Activated CD8-positive, alpha-beta T cell treated with anti-CD3 and anti-CD28 coated beads for 36 hours (primary cell): ENCODE measurements around the gene CPNE2. TPM values are rescaled to one million over a fixed set of nuclear protein-coding genes. Genes with fewer than 3 reads are reported as not detected.

Source experiments
- ATAC-seq: fragments of 200-7000 bp; cut with Tn5 transposase; one replicate; pipeline ENCODE4 v1.10.0; 2021; ENCODE audit warnings: mild to moderate bottlenecking, moderate library complexity
- CTCF ChIA-PET: fragments of 350-600 bp; sonication (Branson Sonifier 250); formaldehyde crosslinking; loops from one replicate; lab custom pipeline; 2021; ENCODE audit warnings: antibody characterized with exemption; lab: Charles Lee
- POLR2A ChIA-PET: fragments of 350-600 bp; sonication (Branson Sonifier 250); formaldehyde crosslinking; loops from one replicate; lab custom pipeline; 2021; ENCODE audit warnings: antibody characterized with exemption; lab: Charles Lee
- DNase-seq: peaks from one replicate; pipeline ENCODE4 v3.0.0-alpha.2; 2020
- H3K27ac Mint-ChIP-seq: one replicate; pipeline ENCODE4 v1.8.0; 2021; ENCODE audit warnings: mild to moderate bottlenecking, mixed read lengths
- H3K27me3 Mint-ChIP-seq: one replicate; pipeline ENCODE4 v1.8.0; 2021; ENCODE audit warnings: mixed read lengths
- H3K36me3 Mint-ChIP-seq: one replicate; pipeline ENCODE4 v1.8.0; 2021; ENCODE audit warnings: low read depth, mixed read lengths
- H3K4me1 Mint-ChIP-seq: one replicate; pipeline ENCODE4 v1.8.0; 2021; ENCODE audit warnings: low read depth, mixed read lengths
- H3K4me3 Mint-ChIP-seq: one replicate; pipeline ENCODE4 v1.8.0; 2021; ENCODE audit warnings: mild to moderate bottlenecking, moderate library complexity, mixed read lengths
- H3K9me3 Mint-ChIP-seq: one replicate; pipeline ENCODE4 v1.8.0; 2021; ENCODE audit warnings: mixed read lengths
- intact Hi-C: fragments of 100-400 bp; cut with micrococcal nuclease; formaldehyde crosslinking; loops from one replicate; pipeline ENCODE4 v1.10.0; 2022
- total RNA-seq, 2 experiments: library from RNA; stranded (reverse); gene quantifications; one replicate each; pipeline ENCODE4 v1.2.3, GENCODE V29; 2021
- TF ChIP-seq, protein P1 (sequence below): fragments of 200-600 bp; IDR thresholded peaks from one replicate; pipeline ENCODE4 v1.8.0; 2022; ENCODE audit warnings: antibody characterized with exemption, mild to moderate bottlenecking

The CPNE2 gene
- total RNA-seq, 2 experiments from 2014 or later, result 18.6 to 20.6 TPM

DNA sequence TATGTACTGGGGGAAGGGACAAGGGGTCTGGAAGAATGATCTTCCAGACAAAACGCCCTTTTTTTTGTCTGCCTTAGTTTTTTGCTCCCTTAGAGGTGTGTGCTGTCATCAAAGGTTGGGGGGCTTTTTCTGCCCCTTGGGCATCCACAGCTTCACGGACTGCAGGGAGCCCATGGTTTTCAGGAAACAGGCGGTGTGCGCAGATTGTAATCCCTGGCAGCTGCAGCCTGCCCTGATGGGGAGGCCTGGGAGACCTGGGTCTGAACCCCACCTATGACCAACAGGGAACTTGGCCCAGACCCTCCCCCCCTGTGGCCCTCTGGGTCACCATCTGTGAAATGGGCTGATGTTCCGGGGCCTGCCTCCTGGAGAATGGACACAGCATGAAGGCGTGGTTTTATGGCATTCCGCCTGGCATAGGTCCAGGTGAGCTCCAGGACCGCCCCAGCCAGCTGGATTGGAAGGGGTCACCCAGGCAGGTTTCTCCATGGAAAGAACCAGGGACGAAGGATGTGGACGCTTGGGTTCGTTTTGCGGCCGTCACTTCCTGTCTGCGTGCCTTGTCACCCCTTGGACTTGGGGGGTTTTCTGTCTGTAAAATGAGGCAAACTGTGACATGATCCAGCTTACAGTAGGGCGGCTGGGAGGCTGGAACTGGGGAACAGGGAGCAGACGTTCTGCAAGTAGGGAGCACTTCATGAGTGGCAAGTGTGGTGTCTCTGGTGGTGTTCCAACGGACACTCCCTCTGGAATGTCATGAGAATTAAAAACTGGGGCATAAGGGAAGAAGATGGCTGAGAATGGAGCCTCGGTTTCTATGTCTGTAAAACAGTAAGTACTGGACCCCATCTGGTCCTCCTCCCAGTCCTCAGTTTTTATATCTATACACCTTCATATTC lies 1.5 kb downstream of the CPNE2 start:
- intact Hi-C loops, result no loop called here
- H3K4me1 Mint-ChIP-seq, result peaks cover 15% of the 10 kb centered on the region
- peak overlapping the region; percentile 70 for H3K4me3 Mint-ChIP-seq
- ChIA-PET CTCF (interaction anchor here (0.8 to 11.5 kb wide), 14 partner anchors 9 to 129 kb away, joined by 3 to 114 read pairs (median 7); no protein-coding TSS in a partner anchor), POLR2A (interaction anchor here (1.2 to 3.5 kb wide), 6 partner anchors 9 to 57 kb away, joined by 3 to 17 read pairs (median 5); no protein-coding TSS in a partner anchor)
- TF ChIP-seq, protein P1, sequence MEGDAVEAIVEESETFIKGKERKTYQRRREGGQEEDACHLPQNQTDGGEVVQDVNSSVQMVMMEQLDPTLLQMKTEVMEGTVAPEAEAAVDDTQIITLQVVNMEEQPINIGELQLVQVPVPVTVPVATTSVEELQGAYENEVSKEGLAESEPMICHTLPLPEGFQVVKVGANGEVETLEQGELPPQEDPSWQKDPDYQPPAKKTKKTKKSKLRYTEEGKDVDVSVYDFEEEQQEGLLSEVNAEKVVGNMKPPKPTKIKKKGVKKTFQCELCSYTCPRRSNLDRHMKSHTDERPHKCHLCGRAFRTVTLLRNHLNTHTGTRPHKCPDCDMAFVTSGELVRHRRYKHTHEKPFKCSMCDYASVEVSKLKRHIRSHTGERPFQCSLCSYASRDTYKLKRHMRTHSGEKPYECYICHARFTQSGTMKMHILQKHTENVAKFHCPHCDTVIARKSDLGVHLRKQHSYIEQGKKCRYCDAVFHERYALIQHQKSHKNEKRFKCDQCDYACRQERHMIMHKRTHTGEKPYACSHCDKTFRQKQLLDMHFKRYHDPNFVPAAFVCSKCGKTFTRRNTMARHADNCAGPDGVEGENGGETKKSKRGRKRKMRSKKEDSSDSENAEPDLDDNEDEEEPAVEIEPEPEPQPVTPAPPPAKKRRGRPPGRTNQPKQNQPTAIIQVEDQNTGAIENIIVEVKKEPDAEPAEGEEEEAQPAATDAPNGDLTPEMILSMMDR, result no peak
- H3K9me3 Mint-ChIP-seq, result no peaks in the 10 kb centered on the region
- H3K27ac Mint-ChIP-seq, result peak overlapping the region; percentile 18
- no peak for DNase-seq
- peaks cover 11% of the 10 kb centered on the region for H3K27me3 Mint-ChIP-seq
- no peaks in the 10 kb centered on the region for H3K36me3 Mint-ChIP-seq
- no peak for ATAC-seq

DNA sequence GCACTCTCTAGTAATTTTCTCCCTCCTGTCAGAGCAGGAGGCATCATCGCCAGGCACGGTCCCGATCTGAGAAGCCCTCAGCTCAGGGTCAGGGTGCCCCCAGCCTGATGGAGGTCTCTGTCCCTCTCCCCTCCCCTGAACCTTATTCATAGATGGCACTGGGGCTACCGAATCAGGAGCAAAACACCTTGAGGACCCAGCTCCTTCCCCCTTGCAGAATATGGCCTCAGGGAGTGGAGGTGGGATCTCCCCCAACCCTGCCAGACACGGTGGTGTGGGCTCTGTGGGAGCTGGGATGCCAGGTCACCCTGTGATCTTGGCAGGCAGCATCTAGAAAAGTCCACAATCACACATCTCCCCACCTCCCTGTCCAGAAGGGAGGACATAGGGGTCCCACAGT lies 2.5 kb downstream of the CPNE2 start:
- Mint-ChIP-seq H3K36me3 (no peaks in the 10 kb centered on the region), H3K27me3 (peaks cover 11% of the 10 kb centered on the region), H3K9me3 (no peaks in the 10 kb centered on the region), H3K27ac (no peak overlapping the region), H3K4me1 (peaks cover 15% of the 10 kb centered on the region), H3K4me3 (no peak overlapping the region)
- ATAC-seq, result no peak
- ChIA-PET POLR2A (no interaction called here), CTCF (interaction anchor here (3.3 to 11.5 kb wide), 2 partner anchors 12 to 73 kb away, joined by 18 to 114 read pairs; no protein-coding TSS in a partner anchor)
- no peak for DNase-seq
- intact Hi-C loops, result no loop called here
- TF ChIP-seq, protein P1, result no peak

DNA sequence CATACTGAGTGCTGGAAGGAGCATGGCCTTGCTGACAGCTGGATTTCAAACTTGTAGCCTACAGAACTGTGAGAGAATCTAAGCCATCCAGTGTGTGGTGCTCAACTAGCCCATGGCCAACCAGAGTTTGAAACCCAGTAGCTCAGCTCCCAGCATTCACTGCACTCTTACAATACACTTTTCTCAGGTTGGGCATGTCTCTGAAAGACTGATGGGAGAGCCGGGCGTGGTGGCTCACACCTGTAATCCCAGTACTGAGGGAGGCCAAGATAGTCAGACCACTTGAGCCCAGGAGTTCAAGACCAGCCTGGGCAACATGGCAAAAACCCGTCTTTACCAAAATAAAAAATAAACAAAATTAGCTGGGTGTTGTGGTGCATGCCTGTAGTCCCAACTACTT lies 3.8 kb downstream of the CPNE2 start:
- POLR2A ChIA-PET, result interaction anchor here (0.8 to 1.4 kb wide), 2 partner anchors 10 to 29 kb away, joined by 3 read pairs; no protein-coding TSS in a partner anchor

DNA sequence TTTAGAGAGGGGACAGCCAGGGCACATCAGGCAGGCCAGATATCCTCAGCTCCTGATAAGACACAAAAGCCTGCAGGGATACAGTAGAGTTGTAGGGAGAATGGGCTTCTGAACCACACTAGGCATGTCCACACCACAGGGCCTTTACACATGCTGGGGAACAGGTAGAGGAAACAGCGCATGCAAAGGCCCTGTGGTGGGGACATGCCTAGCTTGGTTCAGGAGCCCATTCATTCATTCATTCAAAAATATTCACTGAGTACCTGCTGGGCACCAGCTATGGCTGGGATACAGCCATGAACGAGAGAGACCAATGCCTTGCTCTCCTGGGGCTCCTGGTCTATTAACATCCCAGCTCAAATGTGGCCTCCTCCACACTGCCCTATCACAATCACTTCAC lies 4.4 kb downstream of the CPNE2 start:
- H3K4me3 Mint-ChIP-seq, result no peak overlapping the region
- H3K27ac Mint-ChIP-seq, result no peak overlapping the region
- TF ChIP-seq, protein P1, result no peak
- no peak for DNase-seq
- ChIA-PET CTCF (interaction anchor here (1.2 to 11.5 kb wide), 3 partner anchors 14 to 322 kb away, joined by 4 to 114 read pairs (median 5); no protein-coding TSS in a partner anchor), POLR2A (interaction anchor here (0.8 to 1.4 kb wide), 2 partner anchors 10 to 29 kb away, joined by 3 read pairs; no protein-coding TSS in a partner anchor)
- intact Hi-C loops, result no loop called here
- H3K4me1 Mint-ChIP-seq, result peaks cover 15% of the 10 kb centered on the region
- no peak for ATAC-seq
- peaks cover 5% of the 10 kb centered on the region for H3K27me3 Mint-ChIP-seq
- H3K36me3 Mint-ChIP-seq, result no peaks in the 10 kb centered on the region
- H3K9me3 Mint-ChIP-seq, result no peaks in the 10 kb centered on the region

More for the DNA sequence above, 3.8 kb downstream of the CPNE2 start:
- CTCF ChIA-PET, result interaction anchor here (1.2 to 11.5 kb wide), 3 partner anchors 13 to 323 kb away, joined by 4 to 114 read pairs (median 5); no protein-coding TSS in a partner anchor
- no peak for ATAC-seq
- TF ChIP-seq, protein P1, result no peak
- Mint-ChIP-seq H3K36me3 (no peaks in the 10 kb centered on the region), H3K4me3 (no peak overlapping the region), H3K4me1 (peaks cover 19% of the 10 kb centered on the region), H3K27me3 (peaks cover 8% of the 10 kb centered on the region), H3K27ac (no peak overlapping the region), H3K9me3 (no peaks in the 10 kb centered on the region)
- DNase-seq, result no peak
- intact Hi-C loops, result no loop called here
